Measurements from ENCODE around the gene ZNF57.
"Not testable (repeated sequence)": the region's sequence is repeated elsewhere in the genome, so short reads cannot be mapped to it uniquely, and the experiment has no call there.

Gene ZNF57

GRCh38 chr19:2960120-2960519 lies 59.4 kb downstream of the ZNF57 start:
- no peak for DNase-seq

GRCh38 chr19:2962018-2962670 lies 61.4 kb downstream of the ZNF57 start:
- DNase-seq: peak in 1 of 2 donors; percentile 81

GRCh38 chr19:2963122-2963521 lies 62.4 kb downstream of the ZNF57 start:
- no peak for DNase-seq

DNA sequence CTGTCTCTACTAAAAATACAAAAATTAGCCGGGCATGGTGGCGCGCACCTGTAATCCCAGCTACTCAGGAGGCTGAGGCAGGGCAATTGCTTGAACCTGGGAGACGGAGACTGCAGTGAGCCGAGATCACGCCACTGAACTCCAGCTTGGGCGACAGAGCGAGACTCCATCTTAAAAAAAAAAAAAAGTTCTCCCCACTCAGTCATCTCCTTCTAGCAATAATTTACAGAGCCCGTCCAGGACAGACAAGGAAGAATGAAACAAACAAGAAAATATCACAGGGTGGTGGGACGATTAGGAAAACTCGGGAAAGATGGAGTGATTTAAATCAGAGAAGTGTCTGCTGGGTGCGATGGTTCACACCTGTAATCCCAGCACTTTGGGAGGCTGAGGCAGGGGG lies 62.9 kb downstream of the ZNF57 start:
- DNase-seq: not testable (repeated sequence)

GRCh38 chr19:2964874-2965273 lies 64.1 kb downstream of the ZNF57 start:
- no peak for DNase-seq

GRCh38 chr19:2967972-2968371 lies 67.2 kb downstream of the ZNF57 start:
- DNase-seq: no peak
